Right lobe of liver (tissue), 6 donors: ENCODE results near the gene HGFAC. TPM values are rescaled to one million over a fixed set of nuclear protein-coding genes. Genes with fewer than 3 reads are reported as not detected.

Experiments used
- ATAC-seq, 4 donors: fragments of 200-7000 bp; cut with Tn5 transposase; one replicate each; pipeline ENCODE4 v1.9.1; 2020; ENCODE audit warnings: mild to moderate bottlenecking in 4 of 4, moderate library complexity in 4 of 4
- DNase-seq, 3 donors: peaks; one replicate each; pipeline ENCODE4 v3.0.0-alpha.2; 2020
- H3K27ac ChIP-seq, 3 donors: fragments of 200-600 bp; one replicate each; pipeline ENCODE4 v1.8.0; 2022
- H3K27me3 ChIP-seq, 2 donors: fragments of 200-600 bp; one replicate each; pipeline ENCODE4 v1.8.0; 2022
- H3K36me3 ChIP-seq, 4 donors: fragments of 200-600 bp; sonication (generic) in 1 of 4; one replicate each; pipeline versions ENCODE4 v1.5.1 to v1.8.0; 2017 to 2022; ENCODE audit warnings: control low read depth in 1 of 4
- H3K4me1 ChIP-seq, 4 donors: fragments of 200-600 bp; sonication (generic) in 1 of 4; one replicate each; pipeline versions ENCODE4 v1.5.1 to v1.8.0; 2017 to 2022; ENCODE audit warnings: control low read depth in 1 of 4
- H3K4me3 ChIP-seq, 3 donors: fragments of 200-600 bp; one replicate each; pipeline ENCODE4 v1.8.0; 2022
- H3K9me3 ChIP-seq, 4 donors: fragments of 200-600 bp; sonication (generic) in 1 of 4; one replicate each; pipeline versions ENCODE4 v1.5.1 to v1.8.0; 2017 to 2022; ENCODE audit warnings: control low read depth in 1 of 4
- CTCF ChIP-seq, 4 donors: fragments of 200-600 bp in 3 of 4; fragments of 450-650 bp in 1 of 4; IDR thresholded peaks; one replicate each; pipeline versions ENCODE4 v1.5.1 to v1.8.0; 2016 to 2022; ENCODE audit warnings: antibody characterized with exemption in 4 of 4, mild to moderate bottlenecking in 2 of 4
- POLR2A ChIP-seq: fragments of 450-650 bp; IDR thresholded peaks from one replicate; pipeline ENCODE4 v1.6.1; 2017; ENCODE audit warnings: antibody characterized with exemption, mild to moderate bottlenecking
- WGBS: methylation state at CpG from one replicate; pipeline ENCODE4 v1.1.6; 2018; ENCODE audit warnings: low coverage, low lambda C conversion rate; ENCODE audit not compliant: insufficient coverage; ENCODE audit errors: missing lambda C conversion rate; 5-methylcytosine and 5-hydroxymethylcytosine counted together
- intact Hi-C, 2 donors: fragments of 100-400 bp; cut with DNase I; formaldehyde crosslinking; loops; one replicate each; pipeline versions ENCODE4 v1.11.2 to v1.14.1; 2022
- total RNA-seq, 6 experiments: library from RNA; depleted of rRNA in 2 of 6; stranded (reverse); fragments of >200 nt in 2 of 6; fragmentation: NEBNext Ultra II Directional in 3 of 6; extraction: Animal tissue kit (Norgen Biotek cat#: 25700) in 3 of 6; gene quantifications; one replicate each; pipeline versions ENCODE4 v1.1.0 to v1.2.4, GENCODE V29; 2016 to 2023
- donor health status: DM: no; HTN: yes; CAD: no.
- donor health status: DM: no; HTN: no; CAD: no.
- donor health status: DM: no; HTN: no; CAD: no.
- donor health status: DM: no; HTN: yes; CAD: no.
- donor health status: DM: no; HTN: yes; CAD: no.

HGFAC gene
- total RNA-seq, 6 experiments from 2014 or later: 73.9 to 176 (median 140) TPM

- Histone ChIP-seq H3K4me1 (no peaks in the 10 kb centered on the region), H3K4me3 (no peak overlapping the region), H3K36me3 (no peaks in the 10 kb centered on the region), H3K27me3 (no peaks in the 10 kb centered on the region), H3K9me3 (no peaks in the 10 kb centered on the region), H3K27ac (no peak overlapping the region)
- 26% methylated on average over 9 of the region's 17 CpGs for WGBS
- TF ChIP-seq POLR2A: no peak
- peak; percentile 97 to 100 (median 100) for TF ChIP-seq CTCF (IDR thresholded peaks at IDR 0.05)
- intact Hi-C loops: no loop called here
- ATAC-seq (peak; percentile 80 to 94 (median 88)), DNase-seq (peak; percentile 76 to 84 (median 82))
These were observed 38.9 kb downstream of the HGFAC start for GRCh38 chr4:3480528-3481112.

- no peaks in the 10 kb centered on the region for H3K36me3 ChIP-seq
- H3K4me3 ChIP-seq: no peak overlapping the region
- no peaks in the 10 kb centered on the region for H3K4me1 ChIP-seq
- WGBS: 52% methylated on average over 5 of the region's 5 CpGs
- ATAC-seq: no peak
- intact Hi-C loops: no loop called here
- no peak overlapping the region for H3K27ac ChIP-seq
- TF ChIP-seq POLR2A (no peak), CTCF (IDR thresholded peaks at IDR 0.05) (no peak)
- H3K27me3 ChIP-seq: no peaks in the 10 kb centered on the region
- no peak for DNase-seq
- H3K9me3 ChIP-seq: no peaks in the 10 kb centered on the region
These were observed 39.4 kb downstream of the HGFAC start for GRCh38 chr4:3481113-3481531.

- Histone ChIP-seq H3K27me3 (no peaks in the 10 kb centered on the region), H3K27ac (no peak overlapping the region), H3K9me3 (no peaks in the 10 kb centered on the region), H3K36me3 (no peaks in the 10 kb centered on the region), H3K4me3 (no peak overlapping the region), H3K4me1 (no peaks in the 10 kb centered on the region)
- ATAC-seq (no peak), DNase-seq (no peak)
- 64% methylated on average over 10 of the region's 19 CpGs for WGBS
- intact Hi-C loops: no loop called here
- TF ChIP-seq POLR2A (no peak), CTCF (IDR thresholded peaks at IDR 0.05) (no peak)
These were observed 40.1 kb downstream of the HGFAC start for GRCh38 chr4:3481783-3482393.

- no peak for DNase-seq
These were observed 40.9 kb downstream of the HGFAC start for GRCh38 chr4:3482707-3483106.

More at GRCh38 chr4:3482707-3483106, 40.9 kb downstream of the HGFAC start:
- H3K36me3 ChIP-seq: no peaks in the 10 kb centered on the region
- intact Hi-C loops: no loop called here
- H3K4me3 ChIP-seq: no peak overlapping the region
- no peak for ATAC-seq
- TF ChIP-seq CTCF (IDR thresholded peaks at IDR 0.05) (no peak), POLR2A (no peak)
- H3K9me3 ChIP-seq: no peaks in the 10 kb centered on the region
- no peak overlapping the region for H3K27ac ChIP-seq
- 92% methylated on average over 8 of the region's 12 CpGs for WGBS
- H3K27me3 ChIP-seq: no peaks in the 10 kb centered on the region
- H3K4me1 ChIP-seq: no peaks in the 10 kb centered on the region
